GM12878 (cell line): ENCODE measurements around the gene TMEM17. TPM values are rescaled to one million over a fixed set of nuclear protein-coding genes. Genes with fewer than 3 reads are reported as not detected.

ENCODE experiments used
- ATAC-seq: fragments of 200-7000 bp; cut with Tn5 transposase; 3 replicates; pipeline ENCODE4 v1.9.1; 2020; ENCODE audit warnings: mild to moderate bottlenecking, moderate library complexity
- BruUV-seq: library from RNA; stranded (reverse); fragments of 400-500 nt; replicated peaks from 2 replicates; lab custom pipeline; 2021; lab: Mats Ljungman, UMichigan
- CTCF ChIA-PET: fragments of 300-600 bp; sonication (Branson Sonifier 250); formaldehyde crosslinking; extraction: SDS; loops from one replicate; lab custom pipeline; 2021; ENCODE audit warnings: inconsistent platforms; lab: Yijun Ruan, JAX
- POLR2A ChIA-PET: fragments of 350-600 bp; formaldehyde crosslinking; extraction: SDS; loops from one replicate; lab custom pipeline; 2021; ENCODE audit warnings: inconsistent platforms; lab: Charles Lee
- RAD21 ChIA-PET: fragments of 300-600 bp; sonication (Branson Sonifier 250); formaldehyde crosslinking; loops from one replicate; lab custom pipeline; 2023; ENCODE audit warnings: antibody characterized with exemption; ENCODE audit not compliant: unreplicated experiment; lab: Charles Lee
- SMC1A ChIA-PET: fragments of 300-600 bp; sonication (Branson Sonifier 250); formaldehyde crosslinking; loops from one replicate; lab custom pipeline; 2023; ENCODE audit not compliant: unreplicated experiment, uncharacterized antibody; lab: Charles Lee
- DNase-seq: peaks from one replicate; pipeline ENCODE4 v3.0.0-alpha.2; 2011; ENCODE audit warnings: low read depth, low spot score
- FAIRE-seq: peaks from 3 replicates; lab custom pipeline; 2011; peaks lifted over from hg19 to GRCh38; lab: Jason Lieb, UNC
- H2AFZ ChIP-seq: 2 replicates; pipeline ENCODE4 v1.6.0; 2011; ENCODE audit warnings: low read depth, low read length, control low read depth; ENCODE audit not compliant: control insufficient read depth
- H3K27ac ChIP-seq: 2 replicates; pipeline ENCODE4 v1.5.1; 2011; ENCODE audit warnings: control low read depth; ENCODE audit not compliant: control insufficient read depth, insufficient read depth
- H3K27me3 ChIP-seq, 2 experiments: replicated peaks in 1 of 2; 2 replicates each; pipeline versions ENCODE4 v1.6.0 to v1.6.1; 2011; ENCODE audit warnings: low read length in 1 of 2; ENCODE audit not compliant: control insufficient read depth in 2 of 2, insufficient read depth in 2 of 2
- H3K36me3 ChIP-seq, 2 experiments: 2 replicates each; pipeline ENCODE4 v1.5.1; 2011; ENCODE audit warnings: low read length in 1 of 2; ENCODE audit not compliant: control insufficient read depth in 2 of 2, insufficient read depth in 2 of 2
- H3K4me1 ChIP-seq: 2 replicates; pipeline ENCODE4 v1.6.1; 2011; ENCODE audit warnings: mild to moderate bottlenecking, low read length, moderate library complexity, mixed read lengths; ENCODE audit not compliant: control insufficient read depth, insufficient read depth
- H3K4me2 ChIP-seq: 2 replicates; pipeline ENCODE4 v1.6.0; 2011; ENCODE audit warnings: control low read depth; ENCODE audit not compliant: control insufficient read depth, insufficient read depth
- H3K4me3 ChIP-seq: fragments of 200-600 bp; sonication (generic); 2 replicates; pipeline ENCODE4 v1.5.1; 2016
- H3K79me2 ChIP-seq: 2 replicates; pipeline ENCODE4 v1.6.0; 2011; ENCODE audit warnings: low read length; ENCODE audit not compliant: control insufficient read depth, insufficient read depth
- H3K9ac ChIP-seq: 2 replicates; pipeline ENCODE4 v1.8.0; 2011; ENCODE audit warnings: low read length, control low read depth, mixed read lengths; ENCODE audit not compliant: control insufficient read depth, insufficient read depth
- H3K9me3 ChIP-seq: replicated peaks from 3 replicates; pipeline ENCODE4 v1.5.1; 2011; ENCODE audit warnings: mild to moderate bottlenecking, low read length; ENCODE audit not compliant: control insufficient read depth, insufficient read depth
- H4K20me1 ChIP-seq: 2 replicates; pipeline ENCODE4 v1.6.0; 2011; ENCODE audit not compliant: control insufficient read depth, insufficient read depth
- ATF2 ChIP-seq: IDR thresholded peaks from 2 replicates; pipeline ENCODE4 v1.6.1; 2012; ENCODE audit warnings: low read length, inconsistent platforms
- BMI1 ChIP-seq: fragments of 450-650 bp; IDR thresholded peaks from 2 replicates; pipeline ENCODE4 v1.6.1; 2016; ENCODE audit warnings: mild to moderate bottlenecking, moderate library complexity, borderline replicate concordance
- HSF1 ChIP-seq: fragments of 150-350 bp; IDR thresholded peaks from 2 replicates; pipeline ENCODE4 v1.6.1; 2014; ENCODE audit warnings: mild to moderate bottlenecking, low read depth, low read length
- LARP7 ChIP-seq: fragments of 450-650 bp; IDR thresholded peaks from 2 replicates; pipeline ENCODE4 v1.6.1; 2017; ENCODE audit warnings: mild to moderate bottlenecking
- MEF2A ChIP-seq: IDR thresholded peaks from 2 replicates; pipeline ENCODE4 v1.6.1; 2011; ENCODE audit warnings: low read depth, mild to moderate bottlenecking, low read length, moderate library complexity; ENCODE audit not compliant: insufficient read depth
- NR2C2 ChIP-seq: IDR thresholded peaks from 2 replicates; pipeline ENCODE4 v1.6.1; 2011; ENCODE audit warnings: borderline replicate concordance, low read depth; ENCODE audit not compliant: control insufficient read depth, insufficient read length
- USF1 ChIP-seq: IDR thresholded peaks from 2 replicates; pipeline ENCODE4 v1.6.1; 2011; ENCODE audit warnings: borderline replicate concordance, low read depth, mild to moderate bottlenecking, moderate library complexity, mixed read lengths, low read length; ENCODE audit not compliant: insufficient read depth; ENCODE audit errors: extremely low read length
- ZNF24 ChIP-seq: fragments of 450-650 bp; IDR thresholded peaks from 2 replicates; pipeline ENCODE4 v1.6.1; 2017; ENCODE audit warnings: antibody characterized with exemption, mild to moderate bottlenecking
- WGBS: methylation state at CpG from one replicate; pipeline ENCODE4 v1.1.6; 2016; ENCODE audit warnings: low lambda C conversion rate; ENCODE audit not compliant: insufficient replicate concordance, insufficient coverage; ENCODE audit errors: missing lambda C conversion rate; 5-methylcytosine and 5-hydroxymethylcytosine counted together
- in situ Hi-C: fragments of 300-500 bp; cut with MboI; formaldehyde crosslinking; loops from 9 replicates; pipeline ENCODE4 v1.14.3; 2018; ENCODE audit warnings: mixed read lengths
- intact Hi-C: fragments of 100-400 bp; cut with micrococcal nuclease; formaldehyde crosslinking; loops from one replicate; pipeline ENCODE4 v1.14.2; 2022; ENCODE audit not compliant: unreplicated experiment
- polyA plus RNA-seq, 11 experiments: library from polyadenylated mRNA; depleted of rRNA in 4 of 11; unstranded in 6 of 11; stranded (reverse) in 5 of 11; fragments of >200 nt; fragmentation: Nextera tagmentation in 4 of 11; fragmentation: Illumina TruSeq in 1 of 11; extraction: Ambion mirVana in 4 of 11; extraction: Trizol in 1 of 11; gene quantifications; 1 replicate in 1 of 11; 2 replicates in 10 of 11; pipeline versions ENCODE4 v1.2.1 to v1.2.3, GENCODE V29; 2011 to 2016; ENCODE audit warnings: inconsistent platforms in 2 of 11, missing spikeins in 2 of 11, low read depth in 1 of 11
- total RNA-seq, 4 experiments: library from RNA; depleted of rRNA in 3 of 4; stranded (reverse); fragments of >200 nt in 3 of 4; fragmentation: Illumina TruSeq in 1 of 4; extraction: Trizol in 1 of 4; gene quantifications; 2 replicates each; pipeline versions ENCODE4 v1.2.1 to v1.2.3, GENCODE V29; 2013 to 2021

The TMEM17 gene
- total and polyA plus RNA-seq, 10 of the 15 experiments (the other 5 are each of a cell fraction or from before 2014, with no cell fraction given), result 0.87 to 2.6 (median 1.4) TPM

- H3K27ac ChIP-seq, result no peak overlapping the region
- no peaks in the 10 kb centered on the region for H3K79me2 ChIP-seq
- H3K4me2 ChIP-seq, result peak overlapping the region; percentile 92
- H3K27me3 ChIP-seq, result no peaks in the 10 kb centered on the region
- peak overlapping the region; percentile 64; the same call in 1 of the 2 replicates for H3K4me3 ChIP-seq
- ChIA-PET SMC1A (interaction anchor here (0.6 to 11.7 kb wide), 36 partner anchors 8 to 1086 kb away, joined by 3 to 201 read pairs (median 4); no protein-coding TSS in a partner anchor), RAD21 (interaction anchor here (0.7 to 8.9 kb wide), 20 partner anchors 9 to 1030 kb away, joined by 3 to 183 read pairs (median 6); partner anchors contain the start of gene TMEM17), POLR2A (interaction anchor here (0.6 to 1.5 kb wide), 3 partner anchors 268 to 1031 kb away, joined by 4 to 6 read pairs (median 4); no protein-coding TSS in a partner anchor), CTCF (interaction anchor here (0.5 to 11.6 kb wide), 54 partner anchors 10 to 1866 kb away, joined by 3 to 249 read pairs (median 4); partner anchors contain the start of genes COMMD1 and EHBP1)
- WGBS, result 55% methylated on average over 11 of the region's 11 CpGs
- BruUV-seq, result no TSS peak
- no peaks in the 10 kb centered on the region for H3K9me3 ChIP-seq
- no peaks in the 10 kb centered on the region for H3K36me3 ChIP-seq
- ATAC-seq, result no peak
- no peak overlapping the region for H3K9ac ChIP-seq
- DNase-seq, result no peak
- H3K4me1 ChIP-seq, result no peaks in the 10 kb centered on the region
- TF ChIP-seq MEF2A, result no peak
- no peak for TF ChIP-seq BMI1
- in situ Hi-C loops (loop anchor here (5.0 to 25.0 kb wide), 2 partner anchors 315 to 1030 kb away; no protein-coding TSS in a partner anchor), intact Hi-C loops (loop anchor here (1.0 to 10.0 kb wide), 2 partner anchors 318 to 597 kb away; partner anchors contain the start of gene OTX1)
- H2AFZ ChIP-seq, result peak overlapping the region; percentile 93
- FAIRE-seq, result no peak
- H4K20me1 ChIP-seq, result no peaks in the 10 kb centered on the region
Observed at GRCh38 chr2:62457556-62457955, 48.4 kb downstream of the TMEM17 start.

- peak overlapping the region; percentile 93 for H2AFZ ChIP-seq
- ChIA-PET CTCF (interaction anchor here (0.6 to 11.6 kb wide), 70 partner anchors 9 to 1655 kb away, joined by 3 to 249 read pairs (median 4); partner anchors contain the start of genes COMMD1 and EHBP1), SMC1A (interaction anchor here (0.6 to 11.7 kb wide), 42 partner anchors 9 to 1087 kb away, joined by 3 to 201 read pairs (median 4); no protein-coding TSS in a partner anchor), RAD21 (interaction anchor here (0.7 to 8.9 kb wide), 24 partner anchors 10 to 1031 kb away, joined by 3 to 183 read pairs (median 5); partner anchors contain the start of gene TMEM17), POLR2A (interaction anchor here (0.6 to 1.5 kb wide), 3 partner anchors 269 to 1032 kb away, joined by 4 to 6 read pairs (median 4); no protein-coding TSS in a partner anchor)
- H3K36me3 ChIP-seq, result no peaks in the 10 kb centered on the region
- H3K9me3 ChIP-seq, result no peaks in the 10 kb centered on the region
- H4K20me1 ChIP-seq, result no peaks in the 10 kb centered on the region
- H3K4me2 ChIP-seq, result peak overlapping the region; percentile 92
- H3K79me2 ChIP-seq, result no peaks in the 10 kb centered on the region
- peak overlapping the region; percentile 64; the same call in 1 of the 2 replicates for H3K4me3 ChIP-seq
- WGBS, result 8% methylated on average over 52 of the region's 52 CpGs
- intact Hi-C loops (loop anchor here (1.0 to 10.0 kb wide), 2 partner anchors 318 to 598 kb away; partner anchors contain the start of gene OTX1), in situ Hi-C loops (loop anchor here (5.0 to 25.0 kb wide), 2 partner anchors 315 to 1030 kb away; no protein-coding TSS in a partner anchor)
- BruUV-seq, result no TSS peak
- H3K4me1 ChIP-seq, result no peaks in the 10 kb centered on the region
- H3K9ac ChIP-seq, result peak overlapping the region; percentile 37; the same call in 1 of the 2 replicates
- no peak for DNase-seq
- peak; percentile 62 for FAIRE-seq
- no peak overlapping the region for H3K27ac ChIP-seq
- peak; percentile 97 for ATAC-seq
- no peaks in the 10 kb centered on the region for H3K27me3 ChIP-seq
- TF ChIP-seq MEF2A, result no peak
- TF ChIP-seq HSF1, result no peak
- TF ChIP-seq LARP7, result peak; percentile 80; the same call in 1 of the 2 replicates
- TF ChIP-seq ZNF24, result no peak
- no peak for TF ChIP-seq USF1
- no peak for TF ChIP-seq ATF2
- TF ChIP-seq NR2C2, result no peak
Observed at GRCh38 chr2:62456721-62457539, 49.1 kb downstream of the TMEM17 start.
